ENCODE results near the gene MTHFD1L.
"Not testable (repeated sequence)": the region's sequence is repeated elsewhere in the genome, so short reads cannot be mapped to it uniquely, and the experiment has no call there.

MTHFD1L gene

DNA sequence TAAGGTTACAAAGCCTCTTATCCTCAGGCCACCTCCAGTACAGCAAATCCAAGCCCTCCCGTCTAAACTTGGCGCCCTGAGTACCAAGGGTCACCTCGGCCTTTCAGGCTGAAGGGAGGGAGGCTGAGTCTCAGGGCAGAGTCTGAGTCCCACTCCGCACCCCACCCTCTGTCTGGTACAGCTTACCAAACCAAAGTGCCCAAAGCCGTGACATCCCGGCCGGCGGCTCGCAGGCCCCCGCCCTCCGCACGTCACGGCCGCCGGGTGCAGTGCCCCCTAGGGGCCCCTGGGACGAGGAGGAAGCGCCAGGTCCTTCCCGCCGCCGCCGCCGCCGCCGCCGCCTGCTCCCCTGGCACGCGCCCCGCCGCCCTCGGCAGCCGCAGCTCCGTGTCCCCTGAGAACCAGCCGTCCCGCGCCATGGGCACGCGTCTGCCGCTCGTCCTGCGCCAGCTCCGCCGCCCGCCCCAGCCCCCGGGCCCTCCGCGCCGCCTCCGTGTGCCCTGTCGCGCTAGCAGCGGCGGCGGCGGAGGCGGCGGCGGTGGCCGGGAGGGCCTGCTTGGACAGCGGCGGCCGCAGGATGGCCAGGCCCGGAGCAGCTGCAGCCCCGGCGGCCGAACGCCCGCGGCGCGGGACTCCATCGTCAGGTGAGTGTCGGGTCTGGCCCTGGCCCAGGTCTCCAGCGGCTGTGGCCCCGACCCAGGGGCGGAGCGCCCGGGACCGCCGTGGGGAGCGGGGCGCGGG lies at the start of gene MTHFD1L:
TSS of gene MTHFD1L (plus strand) at position 297 of the 741 bp plus-strand sequence. CDS start at position 418, 121 bp downstream.
- DNase-seq, result peak; percentile 53 to 90 (median 87)

DNA sequence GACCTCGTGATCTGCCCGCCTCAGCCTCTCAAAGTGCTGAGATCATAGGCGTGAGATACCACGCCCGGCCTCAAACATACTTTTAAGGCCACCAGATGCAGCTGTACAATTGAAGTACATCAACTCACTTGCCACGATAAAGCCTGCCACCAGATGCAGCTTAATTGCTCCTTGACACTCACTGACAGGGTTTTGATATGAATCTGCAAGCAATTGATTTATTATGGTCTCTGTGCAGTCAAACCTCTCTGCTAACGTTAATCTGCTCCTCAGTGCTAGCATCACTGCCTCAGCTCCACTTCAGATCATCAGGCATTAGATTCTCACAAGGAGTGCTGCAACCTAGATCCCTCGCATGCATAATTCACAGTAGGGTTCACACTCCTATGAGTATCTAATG lies 48.9 kb upstream of the MTHFD1L start:
- peak in 1 of 3 experiments; percentile 47 for DNase-seq

- DNase-seq, result no peak
Observed at GRCh38 chr6:150822932-150823331, 42.6 kb upstream of the MTHFD1L start.

DNA sequence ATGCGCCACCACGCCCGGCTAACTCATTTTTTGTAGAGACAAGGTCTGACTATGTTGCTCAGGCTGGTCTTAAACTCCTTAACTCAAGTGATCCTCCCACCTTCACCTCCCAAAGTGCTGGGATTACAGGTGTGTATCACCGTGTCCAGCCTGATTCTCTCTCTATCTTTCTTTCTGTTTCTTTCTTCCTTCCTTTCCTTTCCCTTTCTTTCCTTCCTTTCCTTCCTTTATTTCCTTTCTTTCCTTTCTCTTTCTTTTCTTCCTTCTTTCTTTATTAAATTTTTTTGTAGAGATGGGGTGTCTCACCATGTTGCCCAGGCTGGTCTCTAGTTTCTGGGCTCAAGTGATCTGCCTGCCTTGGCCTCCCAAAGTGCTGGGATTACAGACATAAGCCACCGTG lies 38.7 kb upstream of the MTHFD1L start:
- DNase-seq, result no peak

- not testable (repeated sequence) for DNase-seq
Observed at GRCh38 chr6:150828107-150828506, 37.4 kb upstream of the MTHFD1L start.

DNA sequence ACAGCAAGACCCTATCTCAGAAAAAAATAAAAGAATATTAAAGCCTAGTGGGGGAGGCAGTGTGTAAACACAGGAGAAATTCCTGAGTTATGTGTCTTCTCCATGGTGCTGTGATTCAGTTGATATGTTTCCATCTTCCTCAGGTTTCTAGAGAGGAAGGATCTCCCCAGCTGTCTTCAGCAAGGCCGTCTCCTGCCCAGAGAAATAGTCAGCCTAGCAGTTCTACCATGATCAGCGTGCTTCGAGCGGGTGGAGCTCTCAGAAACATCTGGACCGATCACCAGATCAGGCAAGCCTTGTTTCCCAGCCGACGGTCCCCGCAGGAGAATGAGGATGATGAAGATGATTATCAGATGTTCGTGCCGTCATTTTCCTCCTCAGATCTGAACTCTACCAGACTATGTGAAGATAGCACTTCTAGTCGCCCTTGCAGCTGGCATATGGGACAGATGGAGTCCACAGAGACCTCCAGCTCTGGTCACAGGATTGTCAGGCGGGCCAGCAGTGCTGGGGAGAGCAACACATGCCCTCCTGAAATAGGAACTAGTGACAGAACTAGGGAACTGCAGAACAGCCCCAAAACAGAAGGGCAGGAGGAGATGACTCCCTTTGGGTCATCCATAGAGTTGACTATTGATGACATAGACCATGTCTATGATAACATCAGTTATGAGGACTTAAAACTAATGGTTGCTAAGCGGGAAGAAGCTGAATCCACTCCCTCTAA lies 34.9 kb upstream of the MTHFD1L start:
- no peak for DNase-seq

DNA sequence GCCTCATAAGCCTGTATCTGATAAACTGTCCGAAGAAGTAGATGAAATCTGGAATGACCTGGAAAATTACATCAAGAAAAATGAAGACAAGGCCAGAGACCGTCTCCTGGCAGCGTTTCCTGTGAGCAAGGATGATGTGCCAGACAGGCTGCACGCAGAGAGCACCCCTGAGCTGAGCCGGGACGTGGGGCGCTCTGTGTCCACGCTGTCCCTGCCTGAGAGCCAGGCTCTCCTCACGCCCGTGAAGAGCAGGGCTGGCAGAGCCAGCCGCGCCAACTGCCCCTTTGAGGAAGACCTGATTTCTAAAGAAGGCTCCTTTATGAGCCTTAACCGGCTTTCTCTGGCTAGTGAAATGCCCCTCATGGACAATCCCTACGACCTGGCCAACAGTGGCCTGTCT lies 33.9 kb upstream of the MTHFD1L start:
- no peak for DNase-seq

DNA sequence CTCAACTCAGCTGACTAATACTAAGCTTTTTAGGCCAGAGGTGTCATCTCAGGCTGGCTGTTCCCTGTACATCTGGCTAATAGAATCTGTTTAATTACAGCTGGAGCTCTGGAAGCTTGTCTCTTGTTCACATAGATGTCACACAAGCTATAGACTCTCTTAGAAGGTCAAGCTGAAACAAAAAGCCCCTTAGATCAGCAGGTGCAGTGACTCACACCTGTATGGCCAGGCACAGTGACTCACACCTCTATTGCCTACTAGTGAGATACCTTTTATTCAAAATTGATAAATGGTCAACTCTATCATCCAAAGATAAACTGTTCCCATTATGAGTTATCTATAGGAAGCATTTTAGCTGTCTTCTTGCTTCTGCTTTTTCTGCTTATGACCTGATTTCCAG lies 29.9 kb upstream of the MTHFD1L start:
- peak in 1 of 3 experiments; percentile 12 for DNase-seq

DNA sequence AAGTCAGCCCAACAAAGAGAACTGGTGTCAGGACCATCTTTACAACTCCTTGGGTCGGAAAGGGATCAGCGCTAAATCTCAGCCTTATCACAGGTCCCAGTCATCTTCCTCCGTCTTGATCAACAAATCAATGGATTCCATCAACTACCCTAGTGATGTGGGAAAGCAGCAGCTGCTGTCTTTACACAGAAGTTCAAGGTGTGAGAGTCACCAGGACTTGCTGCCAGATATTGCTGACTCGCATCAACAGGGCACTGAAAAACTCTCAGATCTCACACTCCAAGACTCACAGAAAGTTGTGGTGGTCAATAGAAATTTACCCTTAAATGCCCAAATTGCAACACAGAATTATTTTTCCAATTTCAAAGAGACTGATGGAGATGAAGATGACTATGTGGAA lies 25.3 kb upstream of the MTHFD1L start:
- DNase-seq, result no peak

DNA sequence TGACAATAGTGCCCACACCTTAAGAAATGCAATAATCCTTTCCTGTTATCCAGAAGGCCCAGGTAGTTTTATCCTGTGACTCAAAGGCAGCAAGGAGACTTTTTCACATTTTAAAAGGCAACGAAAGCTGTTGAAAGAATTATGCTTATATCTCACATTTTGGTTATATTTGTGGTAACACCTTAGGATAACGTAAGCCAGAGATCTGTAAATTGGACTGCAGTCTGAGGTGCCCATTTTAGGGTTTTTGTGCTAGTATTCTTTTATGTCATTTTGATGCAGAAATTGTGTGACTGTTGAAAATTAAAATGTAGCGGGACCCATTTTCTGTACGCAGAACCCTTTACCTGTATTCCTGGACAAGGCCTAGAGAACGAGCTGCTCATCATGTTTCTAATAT lies 24.3 kb upstream of the MTHFD1L start:
- no peak for DNase-seq

- DNase-seq, result no peak
Observed at GRCh38 chr6:150841697-150842096, 23.8 kb upstream of the MTHFD1L start.

- DNase-seq, result no peak
Observed at GRCh38 chr6:150844371-150844770, 21.1 kb upstream of the MTHFD1L start.

- DNase-seq, result no peak
Observed at GRCh38 chr6:150846641-150847040, 18.9 kb upstream of the MTHFD1L start.

DNA sequence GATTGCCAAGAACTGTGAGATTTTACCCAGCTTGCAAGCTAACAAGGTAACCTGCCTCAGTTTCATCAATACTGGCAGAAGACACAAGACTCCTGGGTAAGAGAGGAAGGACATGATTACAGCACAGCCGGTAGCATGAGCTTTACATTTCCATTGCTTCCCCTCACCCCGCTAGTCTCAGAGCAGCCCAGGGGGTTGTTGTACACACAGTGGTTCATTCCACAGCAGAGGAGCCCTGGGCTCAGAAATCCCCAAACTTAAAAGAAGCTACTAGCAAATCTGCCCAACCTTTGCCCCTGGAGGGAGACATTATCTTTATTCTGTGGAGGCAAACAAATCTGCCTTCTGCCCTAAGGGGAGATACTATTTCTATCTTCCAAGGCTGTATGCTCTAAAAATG lies 17.1 kb upstream of the MTHFD1L start:
- no peak for DNase-seq

DNA sequence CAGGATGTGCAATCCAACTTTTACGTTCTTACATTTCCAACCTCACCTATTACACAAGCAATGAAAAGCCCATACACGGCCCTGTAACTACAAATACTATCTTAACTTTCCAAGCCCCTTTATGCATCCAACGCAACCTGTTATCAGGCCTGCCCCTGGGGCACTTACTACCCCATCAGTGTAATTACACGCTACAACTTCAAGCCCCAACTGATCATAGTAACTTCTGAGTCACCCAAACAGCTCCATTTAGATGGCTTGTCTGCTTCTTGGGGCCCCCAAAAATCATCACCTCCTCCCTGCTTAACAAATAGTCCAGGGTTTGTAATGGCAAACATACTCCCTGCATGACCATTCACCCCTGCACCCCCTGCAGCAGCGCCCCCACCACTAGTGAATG lies 11.1 kb upstream of the MTHFD1L start:
- DNase-seq, result not testable (repeated sequence)

DNA sequence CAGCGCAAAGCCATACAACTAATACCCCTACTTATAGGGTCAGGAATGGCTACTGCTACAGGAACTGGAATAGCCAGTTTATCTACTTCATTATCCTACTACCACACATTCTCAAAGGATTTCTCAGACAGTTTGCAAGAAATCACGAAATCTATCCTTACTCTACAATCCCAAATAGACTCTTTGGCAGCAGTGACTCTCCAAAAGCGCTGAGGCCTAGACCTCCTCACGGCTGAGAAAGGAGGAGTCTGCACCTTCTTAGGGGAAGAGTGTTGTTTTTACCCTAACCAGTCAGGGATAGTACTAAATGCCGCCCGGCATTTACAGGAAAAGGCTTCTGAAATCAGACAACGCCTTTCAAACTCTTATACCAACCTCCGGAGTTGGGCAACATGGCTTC lies 10.3 kb upstream of the MTHFD1L start:
- not testable (repeated sequence) for DNase-seq

- DNase-seq, result peak in 1 of 3 experiments; percentile 38
Observed at GRCh38 chr6:150857062-150857944, 8.2 kb upstream of the MTHFD1L start.

GRCh38 chr6:150857945-150858308 lies 7.6 kb upstream of the MTHFD1L start:
- DNase-seq, result no peak

DNA sequence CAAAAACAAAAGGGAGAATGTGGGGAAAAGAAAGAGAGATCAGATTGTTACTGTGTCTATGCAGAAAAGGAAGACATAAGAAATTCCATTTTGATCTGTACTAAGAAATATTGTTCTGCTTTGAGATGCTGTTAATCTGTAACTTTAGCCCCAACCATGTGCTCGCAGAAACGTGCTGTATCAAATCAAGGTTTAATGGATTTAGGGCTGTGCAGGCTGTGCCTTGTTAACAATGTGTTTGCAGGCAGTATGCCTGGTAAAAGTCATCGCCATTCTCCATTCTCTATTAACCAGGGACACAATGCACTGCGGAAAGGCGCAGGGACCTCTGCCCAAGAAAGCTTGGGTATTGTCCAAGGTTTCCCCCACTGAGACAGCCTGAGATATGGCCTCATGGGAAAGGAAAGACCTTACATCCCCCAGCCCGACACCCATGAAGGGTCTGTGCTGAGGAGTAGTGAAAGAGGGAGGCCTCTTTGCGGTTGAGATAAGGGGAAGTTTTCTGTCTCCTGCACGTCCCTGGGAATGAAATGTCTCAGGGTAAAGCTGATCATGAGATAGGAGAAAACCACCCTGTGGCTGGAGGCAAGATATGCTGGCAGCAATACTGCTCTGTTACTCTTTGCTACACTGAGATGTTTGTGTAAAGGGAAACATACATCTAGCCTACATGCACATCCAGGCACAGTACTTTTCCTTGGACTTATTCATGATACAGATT lies 3.9 kb upstream of the MTHFD1L start:
- not testable (repeated sequence) for DNase-seq

GRCh38 chr6:150863213-150863928 lies 2.1 kb upstream of the MTHFD1L start:
- no peak for DNase-seq

DNA sequence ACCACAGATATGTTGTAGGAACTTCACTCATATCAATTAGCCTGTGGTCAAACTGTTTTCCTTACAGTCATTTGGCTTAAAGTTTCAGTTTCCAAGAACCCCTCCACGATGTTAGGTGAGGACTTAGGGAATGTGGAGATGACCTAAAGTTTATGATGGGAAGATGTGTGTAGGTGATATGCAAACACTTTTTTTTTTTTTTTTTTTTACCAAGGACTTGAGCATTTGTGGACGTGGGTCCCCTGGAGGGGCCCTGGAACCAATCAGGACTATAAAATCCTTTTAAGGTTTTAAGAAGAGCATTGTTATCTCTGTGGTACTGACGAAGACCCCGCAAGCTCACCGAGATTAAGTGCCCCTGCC lies 478 bp upstream of the MTHFD1L start:
- DNase-seq, result no peak
